ENCODE data around the gene OTUD3. TPM values are rescaled to one million over a fixed set of nuclear protein-coding genes. Genes with fewer than 3 reads are reported as not detected.
"Not testable (repeated sequence)": the region's sequence is repeated elsewhere in the genome, so short reads cannot be mapped to it uniquely, and the experiment has no call there.

Gene OTUD3
- total RNA-seq, 1 experiment from 2014 or later: 14.7 TPM

- Mint-ChIP-seq H3K4me3 (ENCODE audit: low read depth, unreplicated experiment) (peak overlapping the region; percentile 13), H3K4me1 (ENCODE audit: low read depth, unreplicated experiment) (peaks cover 43% of the 10 kb centered on the region), H3K36me3 (ENCODE audit: insufficient read depth, unreplicated experiment) (peaks cover 5% of the 10 kb centered on the region), H3K27ac (ENCODE audit: unreplicated experiment) (peak overlapping the region; percentile 92), H3K27me3 (ENCODE audit: unreplicated experiment) (no peaks in the 10 kb centered on the region), H3K9me3 (ENCODE audit: low read depth, unreplicated experiment) (no peaks in the 10 kb centered on the region)
- BruUV-seq (replicated peaks): no TSS peak
- intact Hi-C loops (cut with micrococcal nuclease; ENCODE audit: unreplicated experiment): no loop called here
- CTCF ChIA-PET: interaction anchor here (1.3 kb wide), 1 partner anchor 568 kb away, joined by 3 read pairs; no protein-coding TSS in a partner anchor
- peak; percentile 64 for DNase-seq
- no peak for TF ChIP-seq CTCF (IDR thresholded peaks at IDR 0.05; ENCODE audit: unreplicated experiment)
Observed at GRCh38 chr1:19926296-19927129, 44.3 kb downstream of the OTUD3 start.

- CTCF ChIA-PET; BruUV-seq (replicated peaks); H3K9me3 Mint-ChIP-seq (ENCODE audit: low read depth, unreplicated experiment); H3K27me3 Mint-ChIP-seq (ENCODE audit: unreplicated experiment); DNase-seq; intact Hi-C loops (cut with micrococcal nuclease; ENCODE audit: unreplicated experiment); H3K36me3 Mint-ChIP-seq (ENCODE audit: insufficient read depth, unreplicated experiment): not testable (repeated sequence)
- peaks cover 43% of the 10 kb centered on the region for H3K4me1 Mint-ChIP-seq (ENCODE audit: low read depth, unreplicated experiment)
- peak overlapping the region; percentile 92 for H3K27ac Mint-ChIP-seq (ENCODE audit: unreplicated experiment)
- H3K4me3 Mint-ChIP-seq (ENCODE audit: low read depth, unreplicated experiment): peak overlapping the region; percentile 13
Observed at GRCh38 chr1:19927130-19927421, 44.9 kb downstream of the OTUD3 start.

- DNase-seq: no peak
- no TSS peak for BruUV-seq (replicated peaks)
- Mint-ChIP-seq H3K4me3 (ENCODE audit: low read depth, unreplicated experiment) (no peak overlapping the region), H3K27ac (ENCODE audit: unreplicated experiment) (no peak overlapping the region), H3K36me3 (ENCODE audit: insufficient read depth, unreplicated experiment) (no peaks in the 10 kb centered on the region), H3K4me1 (ENCODE audit: low read depth, unreplicated experiment) (no peaks in the 10 kb centered on the region), H3K9me3 (ENCODE audit: low read depth, unreplicated experiment) (peaks cover 8% of the 10 kb centered on the region), H3K27me3 (ENCODE audit: unreplicated experiment) (no peaks in the 10 kb centered on the region)
- CTCF ChIA-PET: no interaction called here
- intact Hi-C loops (cut with micrococcal nuclease; ENCODE audit: unreplicated experiment): no loop called here
- no peak for TF ChIP-seq CTCF (IDR thresholded peaks at IDR 0.05; ENCODE audit: unreplicated experiment)
Observed at GRCh38 chr1:19932866-19933265, 50.7 kb downstream of the OTUD3 start.

- TF ChIP-seq CTCF (IDR thresholded peaks at IDR 0.05; ENCODE audit: unreplicated experiment): no peak
- Mint-ChIP-seq H3K36me3 (ENCODE audit: insufficient read depth, unreplicated experiment) (no peaks in the 10 kb centered on the region), H3K27me3 (ENCODE audit: unreplicated experiment) (no peaks in the 10 kb centered on the region), H3K4me3 (ENCODE audit: low read depth, unreplicated experiment) (no peak overlapping the region), H3K4me1 (ENCODE audit: low read depth, unreplicated experiment) (no peaks in the 10 kb centered on the region), H3K9me3 (ENCODE audit: low read depth, unreplicated experiment) (peaks cover 8% of the 10 kb centered on the region), H3K27ac (ENCODE audit: unreplicated experiment) (no peak overlapping the region)
- intact Hi-C loops (cut with micrococcal nuclease; ENCODE audit: unreplicated experiment): no loop called here
- CTCF ChIA-PET: no interaction called here
- DNase-seq: no peak
- no TSS peak for BruUV-seq (replicated peaks)
Observed at GRCh38 chr1:19934336-19934735, 52.1 kb downstream of the OTUD3 start.

- Mint-ChIP-seq H3K27me3 (ENCODE audit: unreplicated experiment) (no peaks in the 10 kb centered on the region), H3K27ac (ENCODE audit: unreplicated experiment) (no peak overlapping the region), H3K9me3 (ENCODE audit: low read depth, unreplicated experiment) (peaks cover 8% of the 10 kb centered on the region), H3K4me1 (ENCODE audit: low read depth, unreplicated experiment) (no peaks in the 10 kb centered on the region), H3K4me3 (ENCODE audit: low read depth, unreplicated experiment) (no peak overlapping the region), H3K36me3 (ENCODE audit: insufficient read depth, unreplicated experiment) (no peaks in the 10 kb centered on the region)
- intact Hi-C loops (cut with micrococcal nuclease; ENCODE audit: unreplicated experiment): no loop called here
- CTCF ChIA-PET: interaction anchor here (0.5 kb wide), 1 partner anchor 255 kb away, joined by 3 read pairs; no protein-coding TSS in a partner anchor
- BruUV-seq (replicated peaks): no TSS peak
- DNase-seq: no peak
- no peak for TF ChIP-seq CTCF (IDR thresholded peaks at IDR 0.05; ENCODE audit: unreplicated experiment)
Observed at GRCh38 chr1:19936061-19936750, 54.0 kb downstream of the OTUD3 start.
